GM12878 (cell line): Measurements from ENCODE around the gene KLF12. TPM values are rescaled to one million over a fixed set of nuclear protein-coding genes. Genes with fewer than 3 reads are reported as not detected.

ENCODE experiments used
- BACH1 ChIP-seq: fragments of 450-650 bp; IDR thresholded peaks from 2 replicates; pipeline ENCODE4 v1.6.1; 2017; ENCODE audit warnings: mild to moderate bottlenecking, borderline replicate concordance
- CEBPB ChIP-seq, 2 experiments: fragments of 150-350 bp in 1 of 2; IDR thresholded peaks; 2 replicates each; pipeline ENCODE4 v1.6.1; 2012 to 2014; ENCODE audit warnings: low read depth in 2 of 2, low read length in 2 of 2, borderline replicate concordance in 1 of 2, inconsistent platforms in 1 of 2
- CREB1 ChIP-seq: IDR thresholded peaks from 2 replicates; pipeline ENCODE4 v1.6.1; 2012; ENCODE audit warnings: low read depth, mild to moderate bottlenecking, inconsistent platforms
- E2F8 ChIP-seq: fragments of 450-650 bp; IDR thresholded peaks from 2 replicates; pipeline ENCODE4 v1.6.1; 2018; ENCODE audit warnings: mild to moderate bottlenecking, low read depth, moderate library complexity; ENCODE audit not compliant: partially characterized antibody
- E4F1 ChIP-seq: fragments of 450-650 bp; IDR thresholded peaks from 2 replicates; pipeline ENCODE4 v1.6.1; 2018; ENCODE audit warnings: borderline replicate concordance, mild to moderate bottlenecking; ENCODE audit not compliant: partially characterized antibody
- EGR1 ChIP-seq, 2 experiments: IDR thresholded peaks; 1 replicate in 1 of 2; 2 replicates in 1 of 2; pipeline ENCODE4 v1.6.1; 2011 to 2012; ENCODE audit warnings: low read depth in 2 of 2, low read length in 2 of 2, borderline replicate concordance in 1 of 2, mild to moderate bottlenecking in 1 of 2, moderate library complexity in 1 of 2
- HSF1 ChIP-seq: fragments of 150-350 bp; IDR thresholded peaks from 2 replicates; pipeline ENCODE4 v1.6.1; 2014; ENCODE audit warnings: mild to moderate bottlenecking, low read depth, low read length
- IRF3 ChIP-seq: fragments of 450-650 bp; IDR thresholded peaks from 2 replicates; pipeline ENCODE4 v1.6.1; 2014; ENCODE audit warnings: mild to moderate bottlenecking
- IRF5 ChIP-seq: fragments of 450-650 bp; IDR thresholded peaks from 2 replicates; pipeline ENCODE4 v1.6.1; 2017; ENCODE audit warnings: borderline replicate concordance
- JUND ChIP-seq: IDR thresholded peaks from 2 replicates; pipeline ENCODE4 v1.6.1; 2012; ENCODE audit warnings: low read depth, mild to moderate bottlenecking, low read length, improper control_type of control experiment, moderate library complexity
- MTA2 ChIP-seq: fragments of 450-650 bp; IDR thresholded peaks from 2 replicates; pipeline ENCODE4 v1.6.1; 2016; ENCODE audit warnings: low read depth, mild to moderate bottlenecking, moderate library complexity
- MYC ChIP-seq: IDR thresholded peaks from 2 replicates; pipeline ENCODE4 v1.6.1; 2011; ENCODE audit warnings: mild to moderate bottlenecking, low read length, moderate library complexity, inconsistent platforms; ENCODE audit not compliant: insufficient read depth, insufficient replicate concordance, insufficient read length, severe bottlenecking
- NBN ChIP-seq: fragments of 450-650 bp; IDR thresholded peaks from 2 replicates; pipeline ENCODE4 v1.6.1; 2016
- NR2C1 ChIP-seq: fragments of 450-650 bp; IDR thresholded peaks from 2 replicates; pipeline ENCODE4 v1.6.1; 2017; ENCODE audit warnings: antibody characterized with exemption, mild to moderate bottlenecking, moderate library complexity
- SMARCA5 ChIP-seq: fragments of 450-650 bp; IDR thresholded peaks from 2 replicates; pipeline ENCODE4 v1.6.1; 2017; ENCODE audit warnings: mild to moderate bottlenecking
- ZBTB11 ChIP-seq: fragments of 450-650 bp; formaldehyde crosslinking; IDR thresholded peaks from 2 replicates; pipeline ENCODE4 v1.5.0; 2022; ENCODE audit warnings: mild to moderate bottlenecking, missing genetic modification characterization
- polyA plus RNA-seq, 11 experiments: library from polyadenylated mRNA; depleted of rRNA in 4 of 11; unstranded in 6 of 11; stranded (reverse) in 5 of 11; fragments of >200 nt; fragmentation: Nextera tagmentation in 4 of 11; fragmentation: Illumina TruSeq in 1 of 11; extraction: Ambion mirVana in 4 of 11; extraction: Trizol in 1 of 11; gene quantifications; 1 replicate in 1 of 11; 2 replicates in 10 of 11; pipeline versions ENCODE4 v1.2.1 to v1.2.3, GENCODE V29; 2011 to 2016; ENCODE audit warnings: inconsistent platforms in 2 of 11, missing spikeins in 2 of 11, low read depth in 1 of 11
- total RNA-seq, 4 experiments: library from RNA; depleted of rRNA in 3 of 4; stranded (reverse); fragments of >200 nt in 3 of 4; fragmentation: Illumina TruSeq in 1 of 4; extraction: Trizol in 1 of 4; gene quantifications; 2 replicates each; pipeline versions ENCODE4 v1.2.1 to v1.2.3, GENCODE V29; 2013 to 2021

Gene KLF12
- total and polyA plus RNA-seq, 10 of the 15 experiments (the other 5 are each of a cell fraction or from before 2014, with no cell fraction given): 0.11 to 11.4 (median 0.98) TPM

- TF ChIP-seq BACH1 (peak; percentile 21; the same call in 1 of the 2 replicates), E2F8 (no peak), CEBPB (IDR thresholded peaks at IDR 0.05; ENCODE audit: borderline replicate concordance in 1 of 2, low read depth in 2 of 2, low read length in 2 of 2) (no peak), SMARCA5 (no peak), MTA2 (0 out of 2 replicates have a peak, but pooled peaks have one; percentile 21), CREB1 (peak; percentile 74), IRF3 (no peak), IRF5 (no peak), JUND (no peak), HSF1 (no peak), E4F1 (no peak), EGR1 (IDR thresholded peaks at IDR 0.05; ENCODE audit: borderline replicate concordance in 1 of 2, low read depth in 2 of 2, low read length in 2 of 2) (no peak), NBN (peak; percentile 91), ZBTB11 (CRISPR knock-in tag) (no peak), MYC (no peak), NR2C1 (no peak)
These were observed 475 bp downstream of the KLF12 start (continued) for GRCh38 chr13:74133657-74134201.
